SK-N-MC (cell line): ENCODE data around the gene C9orf50.

Experiments
- EZH2 ChIP-seq: fragments of 200-600 bp; sonication (generic); IDR thresholded peaks from one replicate; pipeline ENCODE4 v1.6.1; 2017; ENCODE audit warnings: antibody characterized with exemption
- FOXP2 ChIP-seq: optimal IDR thresholded peaks from 2 replicates; pipeline ENCODE3; 2011; ENCODE audit warnings: mild to moderate bottlenecking, moderate library complexity; ENCODE audit not compliant: insufficient read depth; ENCODE audit errors: extremely low read length, control extremely low read depth
- POLR2AphosphoS5 ChIP-seq: IDR thresholded peaks from 2 replicates; pipeline ENCODE4 v1.6.1; 2012; ENCODE audit warnings: mild to moderate bottlenecking, low read depth, low read length, borderline replicate concordance

- TF ChIP-seq POLR2AphosphoS5 (no peak), EZH2 (no peak), FOXP2 (no peak)
Observed at GRCh38 chr9:129620669-129621295, at the start of gene C9orf50.
